Stimulated activated naive CD8-positive, alpha-beta T cell treated with anti-CD3 and anti-CD28 coated beads, Interleukin-15, amount 100 ng/mL, for 72 hours (primary cell): ENCODE measurements around the gene CHTF18.
"Not testable (repeated sequence)": the region's sequence is repeated elsewhere in the genome, so short reads cannot be mapped to it uniquely, and the experiment has no call there.

Experiments
- ATAC-seq: fragments of 150-1000 bp; cut with Tn5 transposase; 2 replicates; pipeline ENCODE4 v1.10.0; 2021; ENCODE audit warnings: mild to moderate bottlenecking, moderate library complexity
- DNase-seq, 2 donors: peaks; one replicate each; pipeline ENCODE4 v3.0.0; 2021 to 2022
- H3K27ac Mint-ChIP-seq, 2 donors: one replicate each; pipeline ENCODE4 v1.8.0; 2022; ENCODE audit warnings: mild to moderate bottlenecking in 2 of 2, mixed read lengths in 2 of 2, moderate library complexity in 2 of 2
- H3K27me3 Mint-ChIP-seq: one replicate; pipeline ENCODE4 v1.8.0; 2022; ENCODE audit warnings: mixed read lengths
- H3K4me1 Mint-ChIP-seq: one replicate; pipeline ENCODE4 v1.8.0; 2022; ENCODE audit warnings: mild to moderate bottlenecking, mixed read lengths
- H3K4me3 Mint-ChIP-seq, 2 donors: one replicate each; pipeline ENCODE4 v1.8.0; 2022; ENCODE audit warnings: mild to moderate bottlenecking in 2 of 2, mixed read lengths in 2 of 2, moderate library complexity in 1 of 2
- H3K9me3 Mint-ChIP-seq, 2 donors: one replicate each; pipeline ENCODE4 v1.8.0; 2022; ENCODE audit warnings: mixed read lengths in 2 of 2

CHTF18 gene

DNA sequence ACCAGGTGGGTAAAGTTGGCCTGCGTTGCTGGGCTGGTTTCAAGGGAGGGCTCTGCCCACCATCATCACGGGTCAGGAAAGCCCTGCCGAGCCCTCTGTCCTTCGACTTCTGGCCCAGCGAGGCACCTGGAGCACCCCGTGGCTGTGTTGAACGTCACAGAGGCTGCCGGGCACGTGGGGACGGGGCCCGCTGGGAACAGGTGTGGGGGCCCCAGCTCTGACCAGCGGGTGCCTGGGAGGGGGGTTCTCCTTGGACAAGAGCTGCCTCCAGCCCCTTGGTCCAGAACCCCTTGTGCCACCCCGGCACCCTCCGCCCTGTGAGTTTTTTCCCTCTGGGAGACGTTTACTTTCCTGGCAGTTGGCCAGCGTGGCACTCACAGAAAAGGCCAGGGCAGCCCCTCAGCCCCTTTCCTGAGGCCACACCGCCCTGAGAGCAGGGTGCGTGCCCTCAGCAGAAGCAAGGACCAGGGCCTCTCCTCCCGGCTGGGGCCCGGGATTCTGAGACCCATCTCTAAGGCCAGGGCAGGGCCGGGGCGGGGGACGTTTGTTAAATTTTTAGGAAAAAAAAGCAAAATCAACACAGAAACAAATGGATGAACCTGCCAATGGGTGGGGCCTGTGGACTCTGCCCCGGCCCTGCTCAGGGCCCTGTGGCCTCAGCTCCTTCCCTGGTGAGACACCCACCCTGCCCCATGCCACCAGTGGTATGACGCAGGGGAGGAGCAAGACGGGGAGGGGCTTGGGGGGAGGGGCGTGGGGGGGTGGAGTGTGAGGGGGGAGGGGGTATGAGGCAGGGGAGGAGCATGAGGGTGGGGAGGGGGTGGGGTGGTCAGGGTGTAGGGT is 43.4 kb downstream of the CHTF18 start:
- H3K9me3 Mint-ChIP-seq, result peaks cover 5 to 14% of the 10 kb centered on the region in 2 donors
- H3K4me1 Mint-ChIP-seq, result no peaks in the 10 kb centered on the region
- DNase-seq, result no peak
- ATAC-seq, result no peak
- H3K4me3 Mint-ChIP-seq, result no peak overlapping the region
- H3K27me3 Mint-ChIP-seq, result peaks cover 12% of the 10 kb centered on the region
- no peak overlapping the region for H3K27ac Mint-ChIP-seq

DNA sequence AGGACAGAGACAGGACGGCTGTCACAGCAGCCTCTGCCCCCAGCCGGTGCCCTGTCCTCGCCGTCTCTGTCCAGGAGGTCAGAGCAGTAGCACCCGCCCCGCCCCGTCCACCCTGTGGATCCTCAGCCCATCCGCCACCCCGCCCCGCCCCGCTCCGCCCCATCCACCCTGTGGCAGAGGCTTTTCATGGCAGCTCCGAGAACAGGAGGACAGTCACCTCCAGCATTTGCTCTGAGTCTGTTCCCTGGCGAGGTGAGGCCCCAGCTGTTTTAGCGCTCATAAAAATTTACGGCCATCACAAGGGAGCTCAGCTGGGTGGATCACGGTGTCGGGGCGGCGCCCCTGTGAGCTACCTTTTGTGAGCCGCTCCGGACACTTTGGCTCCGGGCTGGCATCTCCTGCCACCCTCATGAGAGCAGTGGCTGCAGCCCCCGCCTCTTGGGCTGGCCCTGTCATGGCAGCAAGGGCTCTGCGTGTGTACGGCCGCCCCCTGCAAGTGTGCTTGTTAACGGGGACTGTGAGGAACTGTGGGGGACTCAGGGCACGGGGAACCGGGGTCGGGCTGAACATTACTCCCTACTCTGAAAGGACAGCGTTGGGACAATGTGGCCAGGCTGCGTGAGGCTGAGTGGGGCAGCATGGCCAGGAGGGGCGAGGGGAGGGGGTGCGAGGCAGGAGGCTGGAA is 44.4 kb downstream of the CHTF18 start:
- Mint-ChIP-seq H3K27me3 (peaks cover 12% of the 10 kb centered on the region), H3K4me1 (no peaks in the 10 kb centered on the region), H3K27ac (no peak overlapping the region), H3K4me3 (no peak overlapping the region), H3K9me3 (peaks cover 5 to 17% of the 10 kb centered on the region in 2 donors)
- DNase-seq (no peak), ATAC-seq (no peak)

DNA sequence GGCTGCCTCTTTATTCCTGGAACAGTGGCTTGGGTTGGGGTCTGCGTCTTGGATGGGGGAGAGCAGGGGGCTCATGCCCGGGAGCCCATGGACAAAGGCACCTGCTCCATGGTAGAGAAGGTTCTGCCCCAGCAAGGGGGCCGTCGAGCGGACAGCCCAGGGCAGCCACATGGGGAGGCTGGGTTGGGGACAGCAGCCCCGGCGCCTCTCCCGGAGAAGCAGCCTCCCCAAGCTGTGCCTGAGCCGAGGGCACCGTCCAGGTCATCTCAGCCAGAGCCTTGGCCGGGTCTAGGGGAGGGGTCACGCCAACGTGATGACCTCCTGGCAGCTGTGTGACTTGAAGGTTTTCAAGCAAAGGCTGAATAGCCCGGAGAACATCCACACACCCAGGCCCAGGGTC is 45.0 kb downstream of the CHTF18 start:
- DNase-seq (no peak), ATAC-seq (no peak)
- Mint-ChIP-seq H3K27me3 (peaks cover 12% of the 10 kb centered on the region), H3K27ac (no peak overlapping the region), H3K9me3 (peaks cover 5 to 17% of the 10 kb centered on the region in 2 donors), H3K4me3 (no peak overlapping the region), H3K4me1 (no peaks in the 10 kb centered on the region)

- DNase-seq (no peak), ATAC-seq (no peak)
- Mint-ChIP-seq H3K9me3 (peaks cover 5 to 17% of the 10 kb centered on the region in 2 donors), H3K4me1 (no peaks in the 10 kb centered on the region), H3K27ac (no peak overlapping the region), H3K27me3 (peaks cover under 1% of the 10 kb centered on the region), H3K4me3 (no peak overlapping the region)
Measured at GRCh38 chr16:835373-835772, 47.0 kb downstream of the CHTF18 start.

- DNase-seq (no peak), ATAC-seq (no peak)
- peaks cover 5 to 17% of the 10 kb centered on the region in 2 donors for H3K9me3 Mint-ChIP-seq
- H3K27ac Mint-ChIP-seq, result no peak overlapping the region
- no peak overlapping the region for H3K4me3 Mint-ChIP-seq
- no peaks in the 10 kb centered on the region for H3K4me1 Mint-ChIP-seq
- no peaks in the 10 kb centered on the region for H3K27me3 Mint-ChIP-seq
Measured at GRCh38 chr16:836221-836620, 47.8 kb downstream of the CHTF18 start.

GRCh38 chr16:836822-837221 is 48.4 kb downstream of the CHTF18 start:
- not testable (repeated sequence) for DNase-seq, H3K4me3 Mint-ChIP-seq, ATAC-seq, H3K27ac Mint-ChIP-seq, H3K27me3 Mint-ChIP-seq, H3K4me1 Mint-ChIP-seq
- peaks cover 5 to 17% of the 10 kb centered on the region in 2 donors for H3K9me3 Mint-ChIP-seq

DNA sequence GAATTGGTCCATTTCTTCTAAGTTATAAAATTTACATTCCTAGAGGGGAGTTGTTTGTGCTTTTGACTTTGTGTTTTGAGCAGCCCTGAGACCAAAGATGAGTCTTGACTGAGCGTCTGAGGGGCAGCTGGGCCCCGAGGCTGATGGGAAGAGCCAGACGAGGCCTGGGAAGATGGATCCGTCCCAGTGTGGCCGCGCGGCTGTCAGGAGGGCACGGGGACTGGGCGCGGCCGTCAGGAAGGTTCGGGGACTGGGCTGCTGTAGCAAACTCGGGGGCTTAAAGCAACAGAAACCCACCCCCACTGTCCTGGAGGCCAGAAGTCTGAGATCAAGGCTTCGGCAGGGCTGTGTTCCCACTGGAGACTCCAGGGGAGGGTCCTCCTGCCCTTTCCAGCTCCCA is 50.3 kb downstream of the CHTF18 start:
- ATAC-seq (no peak), DNase-seq (no peak)
- H3K27ac Mint-ChIP-seq, result no peak overlapping the region
- H3K4me3 Mint-ChIP-seq, result no peak overlapping the region
- no peaks in the 10 kb centered on the region for H3K4me1 Mint-ChIP-seq
- H3K27me3 Mint-ChIP-seq, result no peaks in the 10 kb centered on the region
- H3K9me3 Mint-ChIP-seq, result peaks cover 5 to 17% of the 10 kb centered on the region in 2 donors

DNA sequence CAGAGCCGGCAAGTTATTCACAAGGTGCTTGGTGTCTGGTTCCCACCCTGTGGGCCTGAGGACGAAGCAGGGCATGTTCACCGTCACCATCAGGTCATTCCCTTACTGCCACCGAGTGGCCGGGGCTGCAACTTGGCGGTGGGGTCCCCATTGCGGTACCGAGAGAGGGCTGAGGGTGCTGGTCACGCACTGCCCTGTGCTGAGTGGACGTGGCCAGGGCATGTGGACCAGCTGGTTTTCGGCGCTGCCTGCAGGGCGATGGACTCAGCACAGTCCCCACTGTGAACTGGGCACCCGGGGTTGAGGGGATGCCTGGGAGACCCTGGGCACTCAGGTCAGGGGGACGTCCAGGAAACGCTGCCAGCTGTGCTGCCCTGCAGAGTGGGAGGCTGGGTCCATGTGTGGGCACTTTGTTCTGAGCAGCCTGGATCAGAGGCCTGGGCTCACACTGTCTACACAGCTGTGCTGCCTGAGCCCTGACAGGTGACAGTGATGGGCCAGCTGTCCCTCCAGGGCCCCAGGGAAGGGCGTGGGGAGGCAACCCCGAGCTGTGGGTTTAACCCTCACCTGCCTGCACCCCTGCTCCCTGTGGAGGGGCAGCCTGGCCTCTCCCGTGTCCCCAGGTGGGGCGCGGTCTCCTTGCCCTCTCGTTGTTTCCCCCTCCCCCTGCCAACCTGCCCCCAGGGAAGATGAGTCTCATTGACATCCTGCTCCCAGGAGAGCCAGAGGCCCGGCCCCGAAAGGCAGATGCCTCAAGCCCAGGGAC is 51.4 kb downstream of the CHTF18 start:
- ATAC-seq (no peak), DNase-seq (no peak)
- no peak overlapping the region for H3K27ac Mint-ChIP-seq
- H3K9me3 Mint-ChIP-seq, result peaks cover 5 to 17% of the 10 kb centered on the region in 2 donors
- no peaks in the 10 kb centered on the region for H3K4me1 Mint-ChIP-seq
- H3K4me3 Mint-ChIP-seq, result no peak overlapping the region
- H3K27me3 Mint-ChIP-seq, result no peaks in the 10 kb centered on the region

DNA sequence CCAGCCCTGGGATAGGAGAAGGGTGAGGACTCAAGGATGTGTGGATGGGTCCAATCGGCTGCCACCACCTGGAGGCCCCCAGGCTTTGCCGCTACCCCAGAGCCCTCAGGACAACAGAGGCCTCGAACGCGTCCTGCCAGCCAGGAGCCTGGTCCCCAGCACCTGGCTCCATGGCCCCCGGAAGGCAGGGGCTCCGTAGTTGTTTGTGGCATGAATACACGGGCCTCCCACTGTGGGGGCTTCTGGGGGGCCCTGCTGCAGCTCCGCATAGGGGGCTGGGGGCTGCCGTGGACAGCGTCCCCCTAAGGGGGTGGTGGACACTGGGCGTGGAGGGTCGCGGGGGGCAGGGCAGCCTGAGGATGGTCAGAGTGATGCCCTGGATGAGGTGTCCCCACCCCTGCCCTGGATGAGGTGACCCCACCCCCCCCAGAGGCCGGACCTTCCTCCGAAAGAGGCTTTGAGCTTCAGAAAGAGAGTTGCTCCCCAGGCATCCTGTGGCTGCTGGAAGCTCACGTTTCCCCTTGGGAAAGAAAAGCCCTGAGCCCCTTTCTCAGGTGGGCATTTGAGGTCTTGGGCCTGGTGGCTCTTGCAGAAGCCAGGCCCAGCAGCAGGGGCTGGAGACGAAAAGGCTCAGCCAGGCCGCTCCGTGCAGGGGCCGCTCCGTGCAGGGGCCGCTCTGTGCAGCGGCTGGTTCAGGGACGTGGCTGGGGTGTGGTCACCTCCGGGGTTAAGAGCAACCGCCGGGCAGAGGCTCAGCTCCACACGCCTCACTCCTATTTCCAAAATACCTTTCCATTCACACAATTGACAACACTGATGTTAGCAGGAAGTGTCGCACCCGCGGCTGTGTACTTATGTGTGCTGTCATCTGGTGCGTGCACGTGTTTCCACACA is 52.4 kb downstream of the CHTF18 start:
- ATAC-seq (no peak), DNase-seq (no peak)
- Mint-ChIP-seq H3K27ac (no peak overlapping the region), H3K4me3 (no peak overlapping the region), H3K27me3 (no peaks in the 10 kb centered on the region), H3K4me1 (no peaks in the 10 kb centered on the region), H3K9me3 (peaks cover 5 to 12% of the 10 kb centered on the region in 2 donors)

DNA sequence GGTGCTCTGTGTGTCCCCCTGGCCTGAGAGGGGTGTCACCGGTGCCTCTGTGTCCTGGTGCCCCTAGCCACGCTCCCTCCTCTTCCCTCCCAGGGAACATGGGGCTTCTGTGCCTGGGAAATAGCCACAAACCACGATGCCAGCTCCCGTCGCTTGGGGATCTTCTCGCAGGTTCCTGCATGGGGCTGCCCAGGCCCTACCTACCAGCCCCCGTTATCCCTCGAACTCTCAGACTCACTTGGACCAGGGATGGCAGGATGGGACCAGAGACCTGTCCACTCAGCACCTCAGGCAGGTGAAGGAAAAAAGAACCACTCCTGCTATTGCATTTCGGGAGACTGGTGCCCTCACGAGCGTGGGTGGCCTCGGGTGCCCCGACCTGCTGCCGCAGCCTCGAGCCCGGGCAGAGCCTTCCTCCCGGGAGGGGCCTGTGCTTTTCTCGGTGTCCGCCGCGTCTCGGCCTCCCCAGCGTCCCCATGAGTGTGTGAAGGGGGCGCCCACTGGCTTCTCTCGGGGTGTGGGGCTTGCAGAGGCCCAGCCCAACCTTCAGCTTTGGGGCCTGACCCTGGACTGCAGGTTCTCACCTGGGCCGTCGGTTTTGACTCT is 53.1 kb downstream of the CHTF18 start:
- H3K4me3 Mint-ChIP-seq, result no peak overlapping the region
- DNase-seq, result no peak
- ATAC-seq, result no peak
- no peak overlapping the region for H3K27ac Mint-ChIP-seq
- peaks cover under 1 to 5% of the 10 kb centered on the region in 2 donors for H3K9me3 Mint-ChIP-seq
- H3K27me3 Mint-ChIP-seq, result no peaks in the 10 kb centered on the region
- no peaks in the 10 kb centered on the region for H3K4me1 Mint-ChIP-seq

- Mint-ChIP-seq H3K27ac (no peak overlapping the region), H3K4me1 (no peaks in the 10 kb centered on the region), H3K4me3 (no peak overlapping the region), H3K9me3 (no peaks in the 10 kb centered on the region), H3K27me3 (no peaks in the 10 kb centered on the region)
- DNase-seq (no peak), ATAC-seq (no peak)
Measured at GRCh38 chr16:842061-842476, 53.6 kb downstream of the CHTF18 start.

DNA sequence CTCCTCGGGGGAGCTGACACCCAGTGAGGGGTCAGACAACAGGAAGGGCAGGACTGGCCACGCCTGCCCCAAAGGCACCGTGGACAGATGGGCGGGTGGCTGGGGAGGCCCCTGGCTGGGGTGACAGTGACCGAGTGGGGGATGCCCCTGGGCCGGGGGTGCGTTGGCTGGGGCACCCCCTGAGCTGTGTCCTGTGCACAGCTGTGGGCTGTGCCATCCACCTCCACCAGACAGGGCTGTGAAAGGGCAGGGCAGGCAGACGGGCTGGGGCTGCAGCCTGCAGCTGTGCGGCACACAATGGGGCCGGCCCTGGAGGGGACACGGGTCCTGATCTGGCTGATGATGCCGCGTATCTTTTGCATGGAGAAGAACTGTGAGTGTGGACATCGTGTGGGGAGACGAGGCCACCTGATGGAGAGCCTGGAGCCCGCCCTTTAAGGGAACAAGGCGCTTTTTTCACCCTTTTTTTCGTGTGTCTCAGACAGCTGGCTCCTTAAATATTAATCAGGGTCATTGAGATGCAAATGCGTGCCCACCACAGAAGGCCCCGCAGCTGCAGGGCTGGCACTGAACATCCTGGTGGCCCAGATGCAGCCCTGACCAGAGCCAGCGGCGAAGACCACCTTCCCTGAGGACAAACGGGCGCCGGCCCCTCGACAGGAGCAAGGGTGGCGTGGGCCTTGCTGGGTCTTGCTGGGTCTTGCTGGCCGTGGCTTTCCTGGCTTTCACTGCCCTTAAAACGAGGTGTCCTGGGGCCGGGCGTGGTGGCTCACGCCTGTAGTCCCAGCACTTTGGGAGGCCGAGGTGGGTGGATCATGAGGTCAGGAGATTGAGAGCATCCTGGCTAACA is 54.5 kb downstream of the CHTF18 start:
- ATAC-seq (no peak), DNase-seq (no peak)
- no peak overlapping the region for H3K4me3 Mint-ChIP-seq
- H3K27ac Mint-ChIP-seq, result no peak overlapping the region
- H3K27me3 Mint-ChIP-seq, result no peaks in the 10 kb centered on the region
- H3K9me3 Mint-ChIP-seq, result no peaks in the 10 kb centered on the region
- H3K4me1 Mint-ChIP-seq, result no peaks in the 10 kb centered on the region

DNA sequence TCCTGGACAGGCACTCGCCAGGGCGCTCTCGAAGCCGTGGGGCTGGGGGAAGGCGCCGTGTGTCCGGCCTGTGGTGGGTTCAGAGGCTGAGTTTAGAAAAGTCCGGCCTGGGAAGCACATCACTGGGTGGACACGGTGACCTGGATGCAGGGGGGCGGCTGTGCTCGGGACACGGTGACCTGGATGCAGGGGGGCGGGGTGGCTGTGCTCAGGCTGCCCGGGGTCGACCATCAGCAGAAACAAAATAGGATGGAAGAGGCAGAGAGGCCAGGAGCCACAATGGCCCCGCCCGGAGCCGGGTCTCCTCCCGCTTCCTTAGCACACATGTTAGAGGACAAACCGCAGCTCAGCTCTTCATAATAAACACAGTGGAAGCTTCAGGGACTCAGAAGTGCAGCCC is 55.4 kb downstream of the CHTF18 start:
- no peaks in the 10 kb centered on the region for H3K4me1 Mint-ChIP-seq
- DNase-seq, result no peak
- H3K27ac Mint-ChIP-seq, result no peak overlapping the region

More for the DNA sequence above, 55.4 kb downstream of the CHTF18 start:
- ATAC-seq, result no peak
- H3K9me3 Mint-ChIP-seq, result no peaks in the 10 kb centered on the region
- no peak overlapping the region for H3K4me3 Mint-ChIP-seq
- H3K27me3 Mint-ChIP-seq, result no peaks in the 10 kb centered on the region
